Suprapubic skin (tissue), 3 donors: ENCODE data around the gene SCUBE1.

ENCODE experiments used
- CTCF ChIP-seq, 2 donors: fragments of 200-600 bp in 1 of 2; fragments of 450-650 bp in 1 of 2; sonication (generic) in 1 of 2; IDR thresholded peaks; one replicate each; pipeline ENCODE4 v1.5.1; 2016 to 2019; ENCODE audit warnings: antibody characterized with exemption in 2 of 2, mild to moderate bottlenecking in 1 of 2, moderate library complexity in 1 of 2
- POLR2A ChIP-seq, 2 donors: fragments of 450-650 bp; IDR thresholded peaks; one replicate each; pipeline ENCODE4 v1.6.1; 2017; ENCODE audit warnings: antibody characterized with exemption in 2 of 2, mild to moderate bottlenecking in 2 of 2, moderate library complexity in 2 of 2

GRCh38 chr22:43166132-43166930 is 176.8 kb downstream of the SCUBE1 start:
- TF ChIP-seq CTCF (IDR thresholded peaks at IDR 0.05): no peak
- TF ChIP-seq POLR2A (IDR thresholded peaks at IDR 0.05): no peak
